K562 (cell line): ENCODE data around the gene SOX4. TPM values are rescaled to one million over a fixed set of nuclear protein-coding genes. Genes with fewer than 3 reads are reported as not detected.
A peak's percentile ranks its signal among the peaks of the same experiment; 100 is the strongest.

Experiments
- HDGF ChIP-seq: fragments of 450-650 bp; IDR thresholded peaks from 2 replicates; pipeline ENCODE4 v1.6.1; 2016
- JUNB ChIP-seq: fragments of 450-650 bp; formaldehyde crosslinking; conservative IDR thresholded peaks from 2 replicates; pipeline ENCODE4 v1.4.0; 2020; ENCODE audit warnings: mild to moderate bottlenecking
- UBTF ChIP-seq, 2 experiments: IDR thresholded peaks; 2 replicates each; pipeline ENCODE4 v1.6.1; 2012; ENCODE audit warnings: improper control_type of control experiment in 2 of 2, low read depth in 2 of 2, low read length in 2 of 2, borderline replicate concordance in 1 of 2
- ZBTB7A ChIP-seq: IDR thresholded peaks from 2 replicates; pipeline ENCODE4 v1.6.1; 2011; ENCODE audit warnings: low read depth, mild to moderate bottlenecking, low read length, moderate library complexity, borderline replicate concordance; ENCODE audit not compliant: control insufficient read depth
- polyA plus RNA-seq, 8 experiments: library from polyadenylated mRNA; depleted of rRNA in 4 of 8; stranded (reverse) in 5 of 8; unstranded in 3 of 8; fragments of >200 nt; fragmentation: Nextera tagmentation in 2 of 8; fragmentation: Illumina TruSeq in 1 of 8; extraction: Ambion mirVana in 2 of 8; extraction: Trizol in 1 of 8; gene quantifications; 2 replicates each; pipeline versions ENCODE4 v1.2.1 to v1.2.3, GENCODE V29; 2011 to 2014; ENCODE audit warnings: inconsistent platforms in 1 of 8, missing spikeins in 1 of 8
- total RNA-seq, 7 experiments: library from RNA; depleted of rRNA in 6 of 7; stranded (reverse); fragments of >200 nt in 6 of 7; fragmentation: Illumina TruSeq in 2 of 7; extraction: Trizol in 2 of 7; gene quantifications; 2 replicates each; pipeline versions ENCODE4 v1.2.1 to v1.2.3, GENCODE V29; 2011 to 2021; ENCODE audit warnings: low replicate concordance in 1 of 7
- TF ChIP-seq, protein P1 (sequence below): fragments of 250-450 bp; sonication (Bioruptor Pico); IDR thresholded peaks from 2 replicates; pipeline ENCODE4 v1.4.0; 2020

SOX4 gene
- total and polyA plus RNA-seq, 9 of the 15 experiments (the other 6 are each of a cell fraction or from before 2014, with no cell fraction given) = 0.03 to 0.29 (median 0.04) TPM

- 0 out of 4 replicates have a peak, but pooled peaks of 1 of the 2 experiments have one; percentile 29 for TF ChIP-seq UBTF (IDR thresholded peaks at IDR 0.05; ENCODE audit: borderline replicate concordance in 1 of 2, low read depth in 2 of 2, low read length in 2 of 2)
- TF ChIP-seq ZBTB7A = no peak
- no peak for TF ChIP-seq HDGF
- no peak for TF ChIP-seq JUNB
- TF ChIP-seq, protein P1, sequence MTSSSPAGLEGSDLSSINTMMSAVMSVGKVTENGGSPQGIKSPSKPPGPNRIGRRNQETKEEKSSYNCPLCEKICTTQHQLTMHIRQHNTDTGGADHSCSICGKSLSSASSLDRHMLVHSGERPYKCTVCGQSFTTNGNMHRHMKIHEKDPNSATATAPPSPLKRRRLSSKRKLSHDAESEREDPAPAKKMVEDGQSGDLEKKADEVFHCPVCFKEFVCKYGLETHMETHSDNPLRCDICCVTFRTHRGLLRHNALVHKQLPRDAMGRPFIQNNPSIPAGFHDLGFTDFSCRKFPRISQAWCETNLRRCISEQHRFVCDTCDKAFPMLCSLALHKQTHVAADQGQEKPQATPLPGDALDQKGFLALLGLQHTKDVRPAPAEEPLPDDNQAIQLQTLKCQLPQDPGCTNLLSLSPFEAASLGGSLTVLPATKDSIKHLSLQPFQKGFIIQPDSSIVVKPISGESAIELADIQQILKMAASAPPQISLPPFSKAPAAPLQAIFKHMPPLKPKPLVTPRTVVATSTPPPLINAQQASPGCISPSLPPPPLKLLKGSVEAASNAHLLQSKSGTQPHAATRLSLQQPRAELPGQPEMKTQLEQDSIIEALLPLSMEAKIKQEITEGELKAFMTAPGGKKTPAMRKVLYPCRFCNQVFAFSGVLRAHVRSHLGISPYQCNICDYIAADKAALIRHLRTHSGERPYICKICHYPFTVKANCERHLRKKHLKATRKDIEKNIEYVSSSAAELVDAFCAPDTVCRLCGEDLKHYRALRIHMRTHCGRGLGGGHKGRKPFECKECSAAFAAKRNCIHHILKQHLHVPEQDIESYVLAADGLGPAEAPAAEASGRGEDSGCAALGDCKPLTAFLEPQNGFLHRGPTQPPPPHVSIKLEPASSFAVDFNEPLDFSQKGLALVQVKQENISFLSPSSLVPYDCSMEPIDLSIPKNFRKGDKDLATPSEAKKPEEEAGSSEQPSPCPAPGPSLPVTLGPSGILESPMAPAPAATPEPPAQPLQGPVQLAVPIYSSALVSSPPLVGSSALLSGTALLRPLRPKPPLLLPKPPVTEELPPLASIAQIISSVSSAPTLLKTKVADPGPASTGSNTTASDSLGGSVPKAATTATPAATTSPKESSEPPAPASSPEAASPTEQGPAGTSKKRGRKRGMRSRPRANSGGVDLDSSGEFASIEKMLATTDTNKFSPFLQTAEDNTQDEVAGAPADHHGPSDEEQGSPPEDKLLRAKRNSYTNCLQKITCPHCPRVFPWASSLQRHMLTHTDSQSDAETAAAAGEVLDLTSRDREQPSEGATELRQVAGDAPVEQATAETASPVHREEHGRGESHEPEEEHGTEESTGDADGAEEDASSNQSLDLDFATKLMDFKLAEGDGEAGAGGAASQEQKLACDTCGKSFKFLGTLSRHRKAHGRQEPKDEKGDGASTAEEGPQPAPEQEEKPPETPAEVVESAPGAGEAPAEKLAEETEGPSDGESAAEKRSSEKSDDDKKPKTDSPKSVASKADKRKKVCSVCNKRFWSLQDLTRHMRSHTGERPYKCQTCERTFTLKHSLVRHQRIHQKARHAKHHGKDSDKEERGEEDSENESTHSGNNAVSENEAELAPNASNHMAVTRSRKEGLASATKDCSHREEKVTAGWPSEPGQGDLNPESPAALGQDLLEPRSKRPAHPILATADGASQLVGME (CRISPR knock-in tag) = no peak
- TF ChIP-seq, all 486 proteins: peak for 7
Measured at GRCh38 chr6:21594416-21595281, 1.1 kb downstream of the SOX4 start (continued).
